HTR-8/SVneo (cell line): ENCODE measurements around the gene TRMU.
A peak's percentile ranks its signal among the peaks of the same experiment; 100 is the strongest.

Experiments used
- DNase-seq: peaks from one replicate; pipeline ENCODE4 v3.0.0; 2011; ENCODE audit warnings: low spot score, mixed read lengths; ENCODE audit not compliant: insufficient read length
- FAIRE-seq: peaks from 2 replicates; lab custom pipeline; 2011; peaks lifted over from hg19 to GRCh38; lab: Jason Lieb, UNC

The TRMU gene

GRCh38 chr22:46335201-46336118 is at the start of gene TRMU:
TSS of gene TRMU (plus strand) at chr22:46335714. CDS start at chr22:46335765, 51 bp downstream.
- peak; percentile 92 for DNase-seq
- FAIRE-seq = peak; percentile 88

- DNase-seq (no peak), FAIRE-seq (no peak)
Observed at GRCh38 chr22:46286006-46286405, 49.5 kb upstream of the TRMU start.

- FAIRE-seq (no peak), DNase-seq (no peak)
Observed at GRCh38 chr22:46286941-46287872, 48.3 kb upstream of the TRMU start.

- no peak for DNase-seq
- FAIRE-seq = no peak
Observed at GRCh38 chr22:46287873-46288751, 47.4 kb upstream of the TRMU start.

- DNase-seq = no peak
- FAIRE-seq = no peak
Observed at GRCh38 chr22:46288846-46289243, 46.7 kb upstream of the TRMU start.

GRCh38 chr22:46289244-46289891 is 46.1 kb upstream of the TRMU start:
- no peak for DNase-seq

GRCh38 chr22:46290121-46290842 is 45.2 kb upstream of the TRMU start:
- FAIRE-seq (no peak), DNase-seq (no peak)

More at GRCh38 chr22:46289244-46289891, 46.1 kb upstream of the TRMU start:
- FAIRE-seq = no peak

GRCh38 chr22:46290843-46291785 is 44.4 kb upstream of the TRMU start:
- DNase-seq (no peak), FAIRE-seq (no peak)

- no peak for DNase-seq
- no peak for FAIRE-seq
Observed at GRCh38 chr22:46292173-46292572, 43.3 kb upstream of the TRMU start.

- DNase-seq (no peak), FAIRE-seq (no peak)
Observed at GRCh38 chr22:46292732-46293131, 42.8 kb upstream of the TRMU start.

- FAIRE-seq (no peak), DNase-seq (no peak)
Observed at GRCh38 chr22:46293577-46294260, 41.8 kb upstream of the TRMU start.

GRCh38 chr22:46294784-46295183 is 40.7 kb upstream of the TRMU start:
- DNase-seq (no peak), FAIRE-seq (no peak)

GRCh38 chr22:46295277-46295971 is 40.1 kb upstream of the TRMU start:
- DNase-seq (no peak), FAIRE-seq (no peak)

GRCh38 chr22:46296257-46297150 is 39.0 kb upstream of the TRMU start, which contains the start of gene GTSE1:
TSS of gene GTSE1 (plus strand) at chr22:46296870. CDS start at chr22:46297401, 531 bp downstream.
- DNase-seq (peak; percentile 98), FAIRE-seq (peak; percentile 96)

- DNase-seq (peak; percentile 11), FAIRE-seq (no peak)
Observed at GRCh38 chr22:46297151-46297812, 38.2 kb upstream of the TRMU start.
